GM18909 (cell line): ENCODE measurements around the gene C19orf12.
A peak's percentile ranks its signal among the peaks of the same experiment; 100 is the strongest.
"Not testable (repeated sequence)": the region's sequence is repeated elsewhere in the genome, so short reads cannot be mapped to it uniquely, and the experiment has no call there.

Experiments
- ATAC-seq: cut with Tn5 transposase; IDR thresholded peaks from one replicate; pipeline ENCODE4 v1.9.1; 2021; ENCODE audit warnings: mild to moderate bottlenecking; ENCODE audit not compliant: unreplicated experiment, poor library complexity

C19orf12 gene

DNA sequence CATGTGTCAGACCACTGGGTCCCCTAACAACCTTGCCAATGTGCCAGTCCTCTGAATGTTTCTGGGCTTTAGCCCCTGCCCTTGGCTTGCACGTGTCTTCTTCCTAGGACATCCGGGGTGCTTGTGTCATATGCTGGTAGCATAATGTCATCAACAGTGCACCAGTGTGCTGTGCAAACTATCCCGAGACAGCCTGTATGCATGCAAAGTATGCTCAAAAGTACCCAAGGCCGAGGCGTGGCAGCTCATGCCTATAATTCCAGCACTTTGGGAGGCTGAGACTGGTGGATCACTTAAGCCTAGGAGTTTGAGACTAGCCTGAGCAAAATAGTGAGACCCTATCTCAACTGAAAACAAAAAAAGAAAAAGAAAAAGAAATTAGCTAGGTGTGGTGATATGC is 20.8 kb upstream of the C19orf12 start:
- ATAC-seq: no peak

DNA sequence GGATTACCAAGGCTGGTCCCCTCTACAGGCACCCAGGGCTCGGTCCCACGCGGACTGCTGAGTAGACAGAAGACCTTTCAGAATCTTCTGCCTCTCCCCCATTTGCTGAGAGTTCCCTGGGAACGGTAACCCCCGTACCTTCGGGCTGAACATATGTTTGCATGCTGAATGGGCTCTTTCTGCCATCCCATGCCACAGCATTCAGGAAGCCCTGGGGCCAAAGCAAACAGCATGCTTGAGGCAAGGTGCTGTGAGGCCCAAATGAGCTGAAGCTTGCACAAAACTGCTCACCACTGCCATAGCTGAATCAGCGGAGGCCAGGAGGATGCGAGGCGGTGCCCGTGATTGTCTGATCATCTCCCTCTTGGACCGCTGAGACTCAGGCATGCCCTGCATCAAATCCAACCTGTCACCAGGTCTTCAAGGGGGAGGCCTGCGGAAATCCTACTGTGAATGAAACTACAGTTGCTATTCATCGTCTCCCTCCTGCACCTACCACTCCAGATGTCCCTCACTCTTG is 16.3 kb upstream of the C19orf12 start:
- ATAC-seq: no peak

DNA sequence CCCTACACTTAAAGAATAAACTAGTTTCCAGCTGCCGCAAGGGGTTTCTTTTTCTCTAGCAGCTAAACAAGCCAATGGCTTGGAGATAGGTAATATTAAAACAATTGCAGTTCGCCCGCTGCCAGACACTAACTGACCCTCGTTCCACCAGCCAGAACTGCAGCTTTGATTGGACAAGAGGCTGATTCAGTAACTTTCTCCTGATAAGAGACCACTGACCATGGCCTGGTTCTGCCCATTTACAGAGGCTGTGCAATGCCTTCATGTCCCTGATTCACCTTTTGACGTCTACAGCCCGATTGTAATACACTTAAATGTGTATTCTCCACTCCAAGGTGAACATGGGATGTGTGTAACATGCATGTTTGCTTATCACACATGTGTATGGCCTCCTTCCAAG is 12.8 kb upstream of the C19orf12 start:
- ATAC-seq: no peak

- no peak for ATAC-seq
Observed at GRCh38 chr19:29724746-29725145, 9.7 kb upstream of the C19orf12 start.

- ATAC-seq: no peak
Observed at GRCh38 chr19:29724102-29724641, 9.1 kb upstream of the C19orf12 start.

DNA sequence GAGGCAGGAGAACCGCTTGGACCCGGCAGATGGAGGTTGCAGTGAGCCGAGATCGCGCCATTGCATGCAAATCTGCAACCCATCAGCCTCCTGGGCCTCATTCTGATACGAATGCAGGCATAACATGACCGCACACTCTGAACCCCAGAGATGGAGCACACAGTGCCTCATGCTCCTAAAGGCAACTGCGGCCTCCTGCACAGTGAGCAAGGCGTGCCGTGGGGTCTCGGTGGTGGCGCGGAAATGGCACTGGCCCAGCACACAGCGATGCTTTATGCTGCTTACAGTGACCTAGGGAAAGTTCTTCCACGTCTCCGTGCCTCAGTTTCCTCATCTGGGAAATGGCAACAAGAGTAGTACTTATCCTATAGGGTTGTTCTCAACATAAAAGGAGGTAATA is 2.0 kb upstream of the C19orf12 start:
- no peak for ATAC-seq

- no peak for ATAC-seq
Observed at GRCh38 chr19:29715701-29716581, 880 bp upstream of the C19orf12 start.

GRCh38 chr19:29714371-29714952 is 599 bp downstream of the C19orf12 start:
- peak; percentile 19 for ATAC-seq

DNA sequence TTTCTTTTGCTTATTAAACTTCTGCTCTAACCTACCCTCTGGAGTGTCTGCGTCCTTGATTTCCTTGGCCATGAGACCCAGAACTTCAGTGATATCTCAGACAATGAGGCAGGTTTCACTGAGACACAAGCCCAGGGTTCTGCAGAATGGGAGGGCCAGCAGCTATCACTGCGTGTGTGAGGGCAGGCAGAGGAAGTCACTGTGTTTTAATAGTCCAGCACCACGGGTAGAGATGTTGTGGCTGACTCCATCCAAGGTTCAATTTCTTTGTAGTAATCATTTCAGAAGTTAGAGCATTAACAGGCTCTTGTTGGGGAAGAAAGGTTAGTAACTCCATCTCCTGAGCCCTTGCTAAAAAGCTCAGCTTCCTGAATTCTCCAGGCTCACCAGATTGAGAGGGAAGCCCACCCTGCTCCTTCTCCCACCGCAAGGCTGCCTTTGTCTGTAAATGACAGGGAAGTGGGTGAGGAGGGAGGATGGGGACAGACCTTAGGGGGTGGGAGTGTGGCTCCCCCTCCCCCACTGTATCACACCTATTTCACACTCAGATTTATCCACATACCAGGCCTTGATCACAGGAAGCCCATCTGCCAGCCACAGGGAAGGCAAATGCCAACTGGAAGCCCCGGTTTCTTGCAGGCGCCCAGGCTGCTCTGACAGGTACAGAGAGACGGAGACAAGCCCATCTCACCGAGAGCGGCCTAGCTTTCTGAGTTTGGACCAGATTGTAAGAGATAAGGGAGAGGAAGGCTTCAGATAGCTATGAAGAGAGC is 2.1 kb downstream of the C19orf12 start:
- no peak for ATAC-seq

GRCh38 chr19:29711584-29712132 is 3.4 kb downstream of the C19orf12 start:
- no peak for ATAC-seq

- ATAC-seq: not testable (repeated sequence)
Observed at GRCh38 chr19:29709440-29709798, 5.6 kb downstream of the C19orf12 start.

DNA sequence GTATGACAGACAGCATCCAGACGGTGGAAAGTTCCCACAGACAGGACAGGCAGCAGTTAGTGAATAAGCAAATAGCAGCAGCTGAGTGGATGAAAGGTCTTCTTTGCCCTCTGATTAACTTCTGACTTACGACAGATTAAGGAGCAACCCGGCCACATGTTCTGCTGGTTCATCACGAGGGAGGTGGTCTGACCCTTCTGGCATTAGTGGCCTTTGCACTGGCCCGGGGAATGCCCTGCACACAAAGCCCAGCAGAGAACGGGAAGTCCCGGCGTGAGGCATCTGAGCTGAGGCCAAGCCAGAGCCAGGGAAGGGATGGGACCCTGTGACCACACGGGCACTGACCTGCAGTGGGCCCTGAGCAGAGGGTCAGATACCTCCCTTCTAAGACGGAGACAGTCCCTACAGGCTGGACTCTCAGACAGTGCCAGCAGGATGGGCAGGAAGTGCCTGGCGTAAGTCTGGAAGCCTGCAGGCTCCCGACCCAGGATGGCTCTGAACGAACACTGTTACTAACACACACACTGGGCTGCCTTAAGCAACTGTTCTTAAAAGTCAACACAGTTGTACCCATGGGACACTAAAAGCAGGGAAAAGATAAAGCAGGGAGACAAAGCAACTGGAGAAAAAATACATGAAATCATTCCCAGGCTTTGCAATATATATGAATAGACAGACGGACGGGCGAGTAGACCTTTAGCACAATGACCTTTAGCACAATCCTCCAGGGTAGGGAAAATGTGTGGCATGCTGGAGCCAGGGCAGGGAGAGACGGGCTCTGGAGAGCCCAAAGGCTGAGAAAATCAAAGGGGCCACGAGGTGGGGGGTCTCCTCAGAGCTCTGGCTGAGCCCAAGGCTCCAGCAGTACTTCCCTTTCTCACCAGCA is 6.3 kb downstream of the C19orf12 start:
- no peak for ATAC-seq

DNA sequence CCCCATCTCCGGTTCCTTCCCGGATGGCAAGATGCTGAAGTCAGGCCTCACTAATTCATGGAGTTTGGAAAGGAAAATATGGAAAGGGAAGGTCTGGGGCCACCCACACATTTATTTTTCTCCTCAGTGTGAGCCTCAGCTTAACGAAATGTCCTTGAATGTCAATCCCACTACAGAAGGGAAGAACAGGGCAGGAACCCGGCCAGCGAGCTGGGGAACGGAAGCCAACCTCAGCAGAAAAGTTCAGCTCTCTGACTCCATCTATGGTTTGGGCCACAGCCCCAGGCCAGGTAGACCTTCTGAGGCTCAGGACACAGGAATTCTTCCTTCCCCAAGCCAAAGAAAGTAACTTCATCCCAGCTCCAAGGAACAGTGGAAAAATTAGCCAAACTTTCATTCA is 8.4 kb downstream of the C19orf12 start:
- ATAC-seq: no peak

GRCh38 chr19:29705706-29706105 is 9.4 kb downstream of the C19orf12 start:
- no peak for ATAC-seq

GRCh38 chr19:29704562-29705558 is 10.2 kb downstream of the C19orf12 start:
- peak; percentile 77 for ATAC-seq

GRCh38 chr19:29702963-29703320 is 12.1 kb downstream of the C19orf12 start:
- no peak for ATAC-seq

- no peak for ATAC-seq
Observed at GRCh38 chr19:29702161-29702962, 12.7 kb downstream of the C19orf12 start.

DNA sequence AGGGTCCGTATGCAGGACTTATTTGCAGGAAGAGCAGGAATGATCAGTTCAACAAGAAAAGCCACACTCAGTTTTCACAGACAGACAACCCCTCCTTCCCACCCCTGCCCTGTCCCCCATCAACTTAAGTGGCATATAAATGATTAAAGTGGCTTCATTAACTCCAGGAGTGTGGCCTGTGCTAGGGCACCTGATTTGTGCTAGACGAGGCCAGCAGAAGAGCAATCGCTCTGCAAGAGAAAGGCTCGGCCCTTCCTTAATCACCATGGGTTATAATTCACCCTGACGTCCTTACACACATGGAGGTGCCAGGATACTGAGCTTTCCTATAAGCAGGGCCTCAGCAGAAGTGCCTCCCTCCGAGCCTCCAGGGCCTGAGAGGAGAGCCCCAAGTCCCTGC is 14.6 kb downstream of the C19orf12 start:
- no peak for ATAC-seq
